NCI-H146 (cell line): ENCODE measurements around the gene ABR.
A peak's percentile ranks its signal among the peaks of the same experiment; 100 is the strongest.
"Not testable (repeated sequence)": the region's sequence is repeated elsewhere in the genome, so short reads cannot be mapped to it uniquely, and the experiment has no call there.

Source experiments
- DNase-seq: peaks from one replicate; lab custom pipeline; 2025; lab: John Stamatoyannopoulos, UW

Gene ABR

DNA sequence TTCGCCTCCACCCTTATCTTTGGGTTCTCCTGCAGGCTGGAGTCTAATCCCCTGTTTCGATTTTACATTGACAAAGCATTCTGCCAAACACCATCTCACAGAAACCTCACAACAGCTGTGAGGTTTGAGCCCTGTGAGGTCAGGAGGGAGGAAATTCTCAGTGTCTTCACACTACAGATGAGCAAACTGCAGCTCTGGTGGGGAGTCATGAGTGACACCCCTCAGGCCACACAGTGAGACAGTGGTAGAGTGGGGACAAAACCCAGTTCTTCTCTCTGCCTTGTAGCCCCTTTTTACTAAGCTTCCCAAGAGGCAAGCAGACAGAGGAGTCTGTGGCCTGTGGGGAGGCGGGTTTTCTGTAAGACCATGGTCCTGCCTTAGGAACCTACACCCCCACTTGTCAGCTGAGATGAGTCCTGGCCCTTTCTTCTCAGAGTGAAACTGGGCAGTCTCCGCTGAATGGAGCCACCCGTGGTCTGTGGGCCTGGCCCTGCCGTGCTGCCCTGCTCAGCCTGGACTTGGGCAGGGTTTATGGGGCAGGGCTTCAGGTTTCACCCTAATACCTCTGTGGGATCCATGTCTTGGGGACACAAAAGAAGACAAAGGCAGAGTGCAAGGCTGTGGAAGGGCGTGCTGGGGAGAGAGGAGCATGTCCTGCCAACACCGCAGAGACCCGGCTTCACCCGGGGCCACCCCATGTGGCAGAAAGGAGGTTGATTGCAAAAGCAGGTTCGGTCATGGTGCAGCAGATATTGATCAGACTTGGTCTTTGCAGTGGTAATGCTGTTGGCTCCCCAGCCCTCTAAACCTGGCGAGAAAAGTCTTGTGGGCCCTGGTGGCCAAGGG is 59.0 kb downstream of the ABR start:
- no peak for DNase-seq

DNA sequence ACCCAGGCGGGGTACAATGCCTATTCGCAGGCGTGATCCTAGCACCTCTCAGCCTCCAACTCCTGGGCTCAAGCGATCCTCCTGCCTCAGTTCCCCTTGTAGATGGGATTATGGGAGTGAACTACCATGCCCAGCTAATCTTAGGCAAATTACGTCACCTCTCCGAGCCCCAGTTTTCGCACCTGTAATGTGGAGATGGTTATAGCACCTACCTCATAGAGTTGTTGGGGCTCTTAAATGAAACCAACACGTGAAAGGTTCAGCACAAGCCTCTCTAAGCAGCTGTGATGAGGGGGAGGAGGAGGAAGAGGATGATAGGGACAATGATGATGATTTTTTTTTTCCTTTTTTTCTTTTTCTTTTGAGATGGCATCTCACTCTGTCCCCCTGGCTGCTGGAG is 59.9 kb downstream of the ABR start:
- DNase-seq, result no peak

DNA sequence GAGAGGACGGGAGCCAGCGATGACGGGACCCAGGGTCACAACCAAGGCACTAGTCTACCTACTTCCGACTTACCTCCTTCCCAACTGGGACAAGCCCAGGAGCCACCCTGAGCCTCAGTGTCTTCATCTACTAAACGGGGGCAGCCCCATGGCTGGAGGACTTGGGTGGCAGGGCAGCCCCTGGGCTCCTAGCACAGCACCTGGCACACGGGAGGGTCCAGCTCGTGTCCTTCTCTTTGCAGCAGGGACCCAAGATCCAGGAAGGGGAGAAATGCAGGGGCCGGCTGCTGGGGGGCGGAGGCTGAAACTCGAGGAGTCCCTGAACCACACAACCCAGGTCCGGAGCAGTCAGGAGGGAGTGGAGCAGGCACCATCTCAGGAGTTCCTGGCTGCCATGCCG is 63.2 kb downstream of the ABR start:
- no peak for DNase-seq

DNA sequence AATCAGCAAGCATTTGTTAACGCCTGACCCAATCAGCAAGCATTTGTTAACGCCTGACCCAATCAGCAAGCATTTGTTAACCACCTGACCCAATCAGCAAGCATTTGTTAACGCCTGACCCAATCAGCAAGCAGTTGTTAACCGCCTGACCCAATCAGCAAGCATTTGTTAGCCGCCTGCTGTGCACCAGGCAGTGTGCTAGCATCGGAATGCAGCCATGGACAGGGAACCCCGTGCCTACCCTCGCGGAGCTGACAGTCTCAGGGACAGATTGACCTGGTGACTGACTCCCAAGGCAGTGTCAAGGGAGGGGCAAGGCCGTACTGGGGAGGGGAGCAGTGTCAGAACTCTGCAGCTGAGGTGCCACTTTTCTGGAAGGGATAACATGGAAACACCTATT is 66.9 kb downstream of the ABR start:
- DNase-seq, result no peak

DNA sequence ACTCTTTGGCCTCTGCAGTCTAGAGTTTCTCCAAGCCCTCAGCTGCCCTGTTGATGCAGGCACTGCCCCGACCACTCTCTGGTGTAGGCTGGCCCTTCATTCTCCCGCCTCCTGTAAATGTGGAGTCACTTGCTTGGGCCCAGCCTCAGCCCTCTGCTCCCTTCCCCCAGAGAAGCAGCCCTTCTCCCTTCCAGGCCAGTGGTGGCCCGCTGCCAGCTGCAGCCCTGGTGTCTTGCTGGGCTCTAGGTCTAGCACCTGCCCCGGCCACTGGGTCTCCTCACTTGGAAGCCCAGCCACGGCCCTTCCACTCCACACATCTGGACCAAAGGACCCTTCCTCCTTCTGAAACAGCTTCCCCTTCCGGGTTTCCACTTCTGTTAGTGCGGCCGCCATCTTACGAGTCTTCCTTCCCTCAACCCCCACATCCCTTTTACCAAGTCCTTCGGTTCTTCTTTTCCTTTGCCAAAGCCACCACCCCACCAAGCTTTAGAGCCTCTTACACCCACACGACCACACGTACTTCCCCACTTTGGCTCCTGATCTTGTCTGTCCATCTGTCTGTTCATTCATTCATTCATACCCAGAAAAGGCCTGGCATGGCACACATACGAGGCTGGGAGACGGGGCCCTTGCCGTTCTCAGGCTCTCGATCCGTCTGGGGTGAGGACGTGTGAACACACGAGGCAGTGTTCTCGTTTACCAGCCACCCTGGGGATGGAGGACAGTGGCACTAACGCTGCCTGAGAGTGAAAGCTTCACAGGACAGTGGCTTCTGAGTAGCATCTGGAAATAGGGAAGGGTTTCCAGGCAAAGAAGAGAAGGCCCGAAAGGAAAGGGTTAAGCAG is 68.0 kb downstream of the ABR start:
- DNase-seq, result peak; percentile 63

DNA sequence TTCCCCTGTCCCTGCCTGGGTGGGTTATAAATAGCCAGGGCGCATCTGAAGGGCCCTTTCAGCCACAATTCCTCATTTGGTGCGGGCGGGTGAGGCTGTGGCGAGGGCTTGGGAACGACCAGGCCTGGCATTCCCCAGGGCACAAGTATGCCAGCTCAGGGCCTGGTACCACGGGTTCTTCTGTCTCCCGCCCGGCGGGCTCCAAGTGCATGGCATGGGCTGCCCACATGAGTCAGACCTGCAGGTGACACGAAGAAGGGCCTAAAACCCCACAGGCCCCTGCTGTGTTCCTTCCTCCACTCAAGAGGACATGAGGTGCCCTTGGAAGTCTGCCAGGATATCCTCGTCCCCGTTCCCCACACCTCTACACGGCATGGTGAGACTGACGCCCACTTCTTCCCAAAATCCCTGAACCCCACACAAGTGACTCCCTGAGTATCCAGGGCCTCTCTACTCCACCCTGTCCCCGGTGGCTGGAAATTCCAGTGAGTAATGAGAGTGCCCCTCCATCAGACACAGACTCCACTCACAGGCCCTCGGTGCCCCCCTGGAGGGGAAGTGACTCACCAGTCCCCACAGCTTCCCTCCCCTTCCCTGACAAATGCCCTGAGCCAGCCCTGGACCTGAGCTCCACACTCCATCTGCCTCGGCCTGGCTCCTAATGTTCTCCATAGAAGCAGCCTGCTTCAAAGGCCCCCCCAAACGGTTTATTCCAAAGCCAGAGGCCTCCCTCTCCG is 68.8 kb downstream of the ABR start:
- DNase-seq, result peak; percentile 52

DNA sequence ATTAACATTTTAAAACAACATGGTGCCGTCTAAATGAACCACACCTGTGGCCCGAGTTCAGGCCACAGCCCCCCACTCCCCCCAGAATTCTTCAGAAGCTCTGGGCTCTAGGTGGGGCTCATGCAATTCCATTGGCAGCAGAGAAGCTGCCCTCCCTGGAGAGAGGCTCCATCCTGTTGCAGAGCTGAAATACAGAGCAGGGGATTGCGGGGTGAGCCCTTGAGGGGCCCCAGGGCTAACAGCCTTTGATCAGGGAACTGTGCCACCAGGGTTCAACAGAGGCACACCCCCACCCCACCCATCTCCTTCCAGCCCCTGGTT is 69.3 kb downstream of the ABR start:
- DNase-seq, result no peak

DNA sequence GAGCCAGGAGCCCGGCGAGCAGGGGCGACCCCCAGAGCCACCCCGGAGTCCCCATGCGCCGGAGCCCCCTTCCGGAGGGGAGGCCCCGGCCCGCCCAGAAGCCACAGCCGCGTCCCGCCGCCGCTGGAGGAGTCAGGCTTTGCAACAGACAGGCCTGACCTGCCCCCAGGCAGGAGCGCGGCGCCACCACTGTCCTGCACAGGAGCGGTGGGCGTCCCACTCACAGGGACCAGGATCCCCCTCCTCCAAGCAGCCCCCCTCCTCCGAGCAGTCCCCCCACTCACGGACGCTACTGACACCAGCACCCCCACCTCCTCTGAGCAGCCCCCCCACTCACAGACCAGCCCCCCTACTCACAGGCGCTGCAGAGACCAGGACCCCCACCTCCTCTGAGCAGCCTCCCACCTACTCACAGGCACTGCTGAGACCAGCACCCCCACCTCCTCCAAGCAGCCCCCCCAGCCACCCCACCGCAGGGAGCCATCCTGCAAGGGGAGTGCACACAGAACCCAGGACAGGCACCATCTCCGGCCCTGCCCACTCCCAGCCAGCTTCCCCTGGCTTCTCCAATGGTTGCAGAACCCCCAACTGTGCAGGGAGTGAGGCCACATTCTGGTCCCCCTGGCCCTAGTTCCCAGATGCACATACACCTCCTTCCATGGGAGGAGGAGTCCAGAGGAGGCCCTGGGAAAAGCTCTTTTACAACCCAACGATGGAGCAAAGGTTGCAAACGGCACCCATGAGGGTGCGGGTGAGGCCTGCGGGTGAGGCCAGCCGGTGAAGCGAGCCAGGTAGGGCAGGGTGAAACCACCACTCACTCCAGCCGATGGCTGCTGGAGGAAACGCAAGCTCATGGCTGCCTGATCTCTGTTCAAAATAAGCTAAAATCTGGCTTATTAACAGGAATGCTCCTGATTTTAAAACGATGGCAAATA is 69.9 kb downstream of the ABR start:
- DNase-seq, result peak; percentile 59

DNA sequence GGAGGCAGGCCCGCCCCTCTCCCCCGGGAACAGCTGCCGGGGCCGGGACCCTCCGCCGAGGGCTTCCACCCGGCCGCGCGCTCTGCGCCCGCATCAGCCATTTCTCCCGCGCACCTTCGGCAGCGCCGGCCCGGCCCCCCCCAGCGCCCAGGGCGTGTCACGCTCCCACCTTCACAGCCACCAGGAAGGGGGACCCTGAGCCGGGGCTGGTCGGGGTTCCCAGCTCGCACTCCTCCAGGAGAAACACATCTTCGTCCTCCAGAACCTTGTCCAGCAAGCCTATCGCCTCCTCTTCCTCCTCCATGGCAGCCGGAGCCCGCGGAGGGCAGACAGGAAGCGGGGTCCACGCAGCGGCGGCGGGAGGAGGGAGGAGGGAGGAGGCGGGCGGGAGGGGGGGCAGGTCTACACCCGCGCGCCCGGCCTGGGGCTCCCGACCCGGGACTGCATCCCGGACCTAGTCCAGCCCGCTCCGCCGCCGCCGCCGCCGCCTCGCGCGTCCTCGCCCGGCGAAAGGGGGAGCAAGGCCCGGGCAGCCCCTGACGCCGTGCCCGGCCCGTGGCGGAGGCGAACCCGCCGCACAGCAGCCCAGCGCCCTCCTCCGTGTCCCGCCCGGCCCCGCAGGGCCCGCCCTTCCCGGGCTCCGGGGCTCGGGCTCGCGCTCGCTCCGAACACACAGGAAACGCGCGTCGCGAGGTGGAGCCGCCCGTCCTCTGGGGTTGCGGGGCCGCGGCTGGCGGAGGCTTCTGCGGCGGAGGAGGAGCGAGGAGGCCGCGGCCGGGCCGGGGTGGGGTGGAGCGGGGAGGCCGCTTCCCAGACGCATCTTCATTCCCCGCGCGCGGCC is 70.8 kb downstream of the ABR start:
- DNase-seq, result peak; percentile 63

DNA sequence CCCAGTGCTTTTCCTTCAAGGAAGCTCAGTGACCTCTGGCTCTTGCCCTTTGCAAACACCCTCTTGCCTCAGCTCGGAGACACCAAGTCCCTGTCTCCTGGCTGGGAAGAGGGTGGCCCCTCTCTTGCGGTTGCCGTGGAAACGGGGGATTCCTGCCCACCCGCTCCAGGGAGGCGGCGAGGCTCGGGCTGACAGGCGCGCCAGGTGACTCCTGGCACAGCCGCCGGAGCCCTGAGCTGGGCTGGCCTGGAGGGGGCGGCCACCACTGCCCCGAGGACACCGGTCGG is 71.4 kb downstream of the ABR start:
- peak; percentile 57 for DNase-seq

DNA sequence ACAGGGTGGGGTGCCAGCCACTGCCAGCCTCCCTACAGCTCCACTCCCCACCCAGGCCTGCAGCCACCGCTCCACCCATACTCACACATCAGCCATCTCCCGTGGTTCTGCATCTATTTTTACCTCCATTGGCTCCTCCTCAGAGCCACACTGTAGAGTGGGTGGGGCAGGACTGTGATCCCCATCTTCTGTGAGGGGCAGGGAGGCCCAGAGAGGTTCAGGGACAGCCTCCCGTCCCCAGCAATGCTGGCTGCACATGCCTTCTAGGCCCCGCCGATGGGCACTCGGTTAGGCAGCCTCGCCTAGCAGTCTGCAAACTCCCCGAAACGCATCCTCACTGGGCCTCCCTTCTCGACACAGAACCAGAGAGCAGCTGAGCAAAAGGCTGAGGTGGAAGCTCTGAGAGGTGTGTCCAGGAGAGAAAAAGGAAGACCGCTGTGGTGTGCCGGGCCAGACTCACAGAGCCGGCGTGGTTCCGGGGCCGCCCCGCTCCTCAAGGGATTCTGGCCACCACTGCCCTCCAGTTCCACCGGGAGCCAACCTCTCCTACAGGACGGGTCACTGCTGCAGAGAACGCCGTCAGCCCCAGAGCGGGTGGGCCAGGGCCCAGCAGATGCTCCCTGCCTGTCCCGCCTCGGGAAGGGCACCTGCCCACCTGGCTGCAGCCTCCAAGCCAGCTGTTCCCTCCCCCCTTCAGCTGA is 71.9 kb downstream of the ABR start:
- no peak for DNase-seq

DNA sequence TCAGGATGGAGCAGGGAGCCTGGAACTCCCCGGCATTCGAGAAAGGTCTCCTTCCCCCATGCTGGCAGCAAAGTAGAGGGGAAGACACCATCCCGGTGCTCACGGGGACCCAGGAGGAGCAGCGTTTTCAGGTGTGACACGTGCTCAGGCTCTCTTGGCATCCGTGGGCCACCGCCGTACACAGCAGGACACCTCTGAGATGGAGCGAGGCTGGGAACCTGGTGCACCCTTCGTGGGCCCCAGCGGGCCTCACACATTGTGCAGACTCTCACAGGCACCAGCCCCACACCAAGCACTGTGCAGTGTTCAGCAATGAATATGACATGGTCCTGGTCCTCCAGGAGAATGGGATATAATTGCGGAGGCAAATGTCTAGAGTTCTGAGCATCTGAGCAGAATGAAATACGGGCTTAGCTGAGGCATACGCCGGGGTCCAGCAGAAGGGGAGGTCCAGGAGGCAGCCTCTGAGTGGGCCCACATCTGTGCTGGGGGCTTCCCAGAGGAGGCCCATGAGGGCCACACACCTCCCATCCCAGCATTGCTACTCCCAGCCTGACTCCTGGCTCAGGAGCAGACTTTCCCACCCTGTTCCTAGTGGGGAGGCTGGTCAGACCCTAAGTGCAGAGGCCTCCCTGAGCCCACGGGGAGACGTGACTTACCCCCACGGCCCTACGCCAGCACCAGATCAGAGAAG is 72.6 kb downstream of the ABR start:
- no peak for DNase-seq

DNA sequence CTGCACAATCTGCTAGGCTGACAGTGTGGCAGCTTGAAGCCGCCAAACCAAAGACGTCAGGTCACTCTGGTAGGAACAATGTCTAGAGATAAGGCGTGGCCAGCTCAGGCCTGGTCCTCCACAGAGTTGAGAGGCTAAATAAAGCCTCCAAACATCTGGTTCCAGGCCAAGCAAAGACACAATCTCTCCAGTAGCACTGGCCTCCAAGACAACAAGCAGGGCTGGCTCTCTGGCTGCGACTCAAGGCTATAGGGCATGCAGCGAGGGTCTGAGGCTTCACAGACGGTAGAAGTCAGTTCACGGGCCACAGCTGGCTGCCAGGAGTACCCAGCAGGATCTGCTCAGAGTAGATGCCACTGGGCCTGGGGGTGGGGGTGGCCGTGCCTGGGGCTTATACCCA is 75.6 kb downstream of the ABR start:
- no peak for DNase-seq

DNA sequence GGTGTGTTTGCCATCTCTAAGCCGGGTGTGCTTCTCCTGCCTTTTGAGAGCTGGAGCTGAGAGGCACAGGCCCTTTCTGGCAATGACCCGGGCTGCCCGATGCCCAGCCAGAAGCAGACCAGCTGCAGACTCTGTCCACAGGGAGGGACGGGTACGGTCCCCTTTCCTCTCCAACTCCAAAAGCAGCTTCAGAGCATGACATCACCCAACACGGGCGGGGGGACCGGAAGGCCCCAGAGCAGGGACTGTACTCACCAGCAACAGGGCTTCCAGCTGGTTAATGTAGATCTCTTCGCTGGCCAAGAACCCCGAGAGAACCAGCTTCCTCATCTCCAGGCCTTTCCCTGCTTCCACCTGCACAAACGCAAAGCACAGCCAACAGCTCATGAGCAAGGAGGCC is 79.4 kb downstream of the ABR start:
- no peak for DNase-seq

DNA sequence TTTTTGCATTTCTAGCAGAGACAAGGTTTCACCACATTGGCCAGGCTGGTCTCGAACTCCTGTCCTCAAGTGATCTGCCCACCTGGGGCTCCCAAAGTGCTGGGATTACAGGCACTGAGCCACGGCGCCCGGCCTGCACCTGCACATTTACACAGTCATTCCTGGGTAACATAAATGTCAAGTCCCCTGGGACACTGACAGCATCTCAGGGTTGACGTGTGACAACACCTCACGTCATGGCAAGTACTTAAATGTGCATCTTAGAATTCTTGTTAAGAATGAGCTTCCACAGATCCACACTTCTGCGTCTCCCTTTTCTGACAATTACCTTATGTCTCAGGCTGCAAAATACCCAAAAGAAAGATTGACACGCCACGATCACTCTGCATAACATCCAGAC is 80.5 kb downstream of the ABR start:
- DNase-seq, result no peak

DNA sequence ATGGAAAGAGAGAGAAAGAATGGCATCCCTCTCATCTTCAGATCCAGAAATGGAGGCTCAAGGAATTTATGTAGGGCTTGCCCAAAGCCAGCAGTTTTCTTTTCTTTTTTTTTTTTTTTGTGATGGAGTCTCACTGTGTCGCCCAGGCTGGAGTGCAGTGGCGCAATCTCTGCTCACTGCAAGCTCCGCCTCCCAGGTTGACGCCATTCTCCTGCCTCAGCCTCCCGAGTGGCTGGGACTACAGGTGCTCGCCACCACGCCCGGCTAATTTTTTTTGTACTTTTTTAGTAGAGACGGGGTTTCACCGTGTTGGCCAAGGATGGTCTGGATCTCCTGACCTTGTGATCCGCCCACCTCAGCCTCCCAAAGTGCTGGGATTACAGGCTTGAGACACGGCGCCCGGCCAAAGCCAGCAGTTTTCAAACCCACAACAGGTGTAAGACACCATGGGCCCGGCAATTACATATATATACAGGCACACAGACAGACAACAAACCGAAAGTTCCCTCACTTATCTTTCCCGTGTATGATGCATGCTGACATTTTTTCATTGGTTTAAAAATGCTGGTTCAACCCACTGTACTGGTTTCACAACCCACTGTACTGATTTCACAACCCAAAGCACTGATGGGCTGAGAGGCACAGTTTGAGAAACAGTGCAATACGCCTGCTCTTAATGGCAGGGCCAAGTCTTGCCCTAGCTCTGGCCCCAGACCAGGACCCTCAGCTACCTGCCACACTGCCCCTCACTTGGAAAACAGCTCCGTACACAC is 81.6 kb downstream of the ABR start:
- not testable (repeated sequence) for DNase-seq

DNA sequence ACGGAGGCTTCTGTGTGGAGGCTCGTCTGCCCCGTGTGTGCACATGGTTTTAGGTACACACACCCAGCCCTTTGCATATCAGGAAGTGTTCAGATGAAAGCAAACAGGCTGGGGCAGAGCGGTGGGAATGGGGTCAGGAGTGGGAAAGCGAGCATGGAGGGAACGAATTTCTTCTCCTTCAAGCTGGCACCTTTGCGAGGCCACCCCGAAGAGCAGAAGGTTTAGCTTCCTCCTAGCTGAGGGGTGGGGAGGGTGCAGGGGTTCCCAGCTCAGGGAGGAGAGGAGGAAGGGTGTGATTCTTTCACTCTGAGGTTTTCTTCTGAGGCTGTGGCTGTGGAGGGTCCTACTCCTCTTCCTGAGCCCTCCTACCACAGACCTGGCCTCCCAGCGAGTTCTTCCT is 83.6 kb downstream of the ABR start:
- no peak for DNase-seq

DNA sequence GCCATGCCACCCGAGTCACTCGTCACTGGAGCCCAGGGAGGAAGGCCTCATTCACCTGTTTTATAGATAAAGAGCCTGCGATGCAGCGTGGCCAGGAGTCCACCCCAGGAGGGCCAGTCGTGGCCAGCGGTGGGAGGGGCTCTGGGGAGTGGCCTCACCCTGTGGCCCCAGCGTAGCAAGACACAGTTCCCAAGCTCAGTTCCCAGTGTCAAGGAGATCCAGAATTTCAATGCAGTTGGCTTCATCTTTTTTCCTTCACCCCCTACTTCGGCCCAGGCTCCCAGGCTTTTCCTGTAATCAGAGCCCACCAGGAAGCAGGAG is 84.0 kb downstream of the ABR start:
- DNase-seq, result no peak
